Mucosa of gallbladder (tissue), 1 donor: ENCODE results near the gene DPAGT1. TPM values are rescaled to one million over a fixed set of nuclear protein-coding genes. Genes with fewer than 3 reads are reported as not detected.
"Not testable (repeated sequence)": the region's sequence is repeated elsewhere in the genome, so short reads cannot be mapped to it uniquely, and the experiment has no call there.

ENCODE experiments used
- DNase-seq: peaks from one replicate; pipeline ENCODE4 v3.0.0-alpha.2; 2020; ENCODE audit warnings: low spot score
- total RNA-seq: library from RNA; stranded (reverse); gene quantifications from one replicate; pipeline ENCODE4 v1.2.1, GENCODE V29; 2021
- donor health status: DM: no; HTN: no; CAD: no.

The DPAGT1 gene
- 65.9 TPM for total RNA-seq

DNA sequence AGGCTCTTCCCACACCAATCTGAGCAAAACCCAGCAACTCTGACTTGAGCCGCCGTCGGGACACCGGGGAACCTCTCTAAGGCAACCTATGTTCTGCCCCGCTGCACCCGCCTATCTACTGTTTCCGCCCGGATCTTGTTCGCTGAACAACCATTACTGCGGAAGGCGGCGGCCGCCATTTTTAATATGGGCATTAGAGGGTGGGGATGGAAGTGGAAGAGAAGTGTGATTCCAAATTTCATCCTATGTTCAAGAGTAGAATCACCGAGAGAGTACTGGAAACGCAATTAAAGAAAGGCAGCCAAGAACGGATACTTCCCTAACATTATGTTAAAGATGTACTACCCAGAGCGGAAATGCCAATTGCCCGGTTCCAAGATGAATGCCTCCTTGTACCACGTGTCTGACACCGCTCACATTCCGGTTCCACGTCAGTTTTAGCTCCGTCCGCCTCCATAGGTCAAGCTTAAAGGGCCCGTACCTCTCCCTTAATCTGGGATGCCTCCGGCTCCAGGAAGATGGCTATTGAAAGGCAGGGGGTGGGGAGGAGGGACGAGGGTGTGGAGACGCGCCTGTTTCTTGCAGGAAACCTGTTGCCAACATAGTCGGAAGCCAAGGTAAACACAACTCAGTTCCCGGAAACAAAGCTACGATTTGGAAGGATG, at the start of gene DPAGT1:
Gene DPAGT1 (minus strand): TSS at position 95 of the 665 bp plus-strand sequence. CDS start 198 bp downstream, outside the sequence.
- DNase-seq = peak; percentile 94

DNA sequence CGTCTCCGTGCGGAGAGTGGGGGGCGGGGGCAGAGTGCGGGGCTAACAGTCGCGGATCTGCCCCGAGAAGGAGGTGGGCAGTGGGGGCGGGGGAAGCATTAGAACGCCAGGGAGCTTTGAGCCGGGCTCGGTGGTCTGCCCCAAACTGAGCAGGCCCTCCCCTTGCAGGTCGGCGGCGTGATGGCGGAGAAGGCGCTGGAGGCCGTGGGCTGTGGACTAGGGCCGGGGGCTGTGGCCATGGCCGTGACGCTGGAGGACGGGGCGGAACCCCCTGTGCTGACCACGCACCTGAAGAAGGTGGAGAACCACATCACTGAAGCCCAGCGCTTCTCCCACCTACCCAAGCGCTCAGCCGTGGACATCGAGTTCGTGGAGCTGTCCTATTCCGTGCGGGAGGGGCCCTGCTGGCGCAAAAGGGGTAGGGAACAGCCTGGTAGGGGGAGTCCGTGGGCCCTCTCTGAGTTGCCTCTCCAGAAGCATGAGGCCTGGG, 48.2 kb upstream of the DPAGT1 start:
- DNase-seq = no peak

GRCh38 chr11:119149018-119149785, 47.5 kb upstream of the DPAGT1 start, which contains the start of gene ABCG4:
Gene ABCG4, plus strand, starts transcription at chr11:119149052. Its CDS starts 914 bp downstream, at chr11:119149966.
- no peak for DNase-seq

GRCh38 chr11:119148720-119149017, 47.0 kb upstream of the DPAGT1 start:
- DNase-seq = no peak

DNA sequence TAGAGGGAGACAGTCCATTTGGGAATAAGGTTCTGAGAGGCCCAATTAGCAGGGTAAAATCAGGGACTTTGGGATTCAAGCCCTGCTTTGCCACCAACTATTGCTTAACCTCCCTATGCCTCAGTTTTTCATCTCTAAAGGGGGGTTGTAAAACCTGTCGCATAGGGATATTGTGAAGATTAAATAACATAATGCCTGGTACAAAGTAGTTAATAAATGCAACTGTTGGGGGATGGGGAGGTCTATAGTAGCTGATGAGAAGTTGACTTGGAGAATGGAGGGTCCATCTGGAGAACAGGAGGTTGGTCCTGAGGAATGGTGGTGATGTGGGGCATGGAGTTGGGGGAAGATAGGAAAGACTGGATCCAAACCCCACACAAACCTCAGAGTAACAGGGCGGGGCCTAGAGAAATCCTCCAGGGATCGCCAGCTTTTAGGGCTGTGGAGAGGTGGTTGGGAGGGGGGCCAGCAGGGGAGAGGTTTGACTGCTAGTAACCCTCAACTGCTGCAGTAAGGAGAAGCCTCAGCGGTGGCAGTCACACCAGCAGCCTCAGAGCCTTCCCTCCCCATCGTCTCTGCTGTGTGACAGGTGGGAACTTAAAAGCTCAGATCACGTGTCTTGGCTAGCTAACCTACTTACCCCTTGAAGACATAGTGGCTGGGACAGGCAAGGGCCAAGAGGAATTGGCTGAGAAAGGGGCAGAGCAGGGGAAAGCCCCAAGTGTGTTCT, 46.1 kb upstream of the DPAGT1 start:
- no peak for DNase-seq

DNA sequence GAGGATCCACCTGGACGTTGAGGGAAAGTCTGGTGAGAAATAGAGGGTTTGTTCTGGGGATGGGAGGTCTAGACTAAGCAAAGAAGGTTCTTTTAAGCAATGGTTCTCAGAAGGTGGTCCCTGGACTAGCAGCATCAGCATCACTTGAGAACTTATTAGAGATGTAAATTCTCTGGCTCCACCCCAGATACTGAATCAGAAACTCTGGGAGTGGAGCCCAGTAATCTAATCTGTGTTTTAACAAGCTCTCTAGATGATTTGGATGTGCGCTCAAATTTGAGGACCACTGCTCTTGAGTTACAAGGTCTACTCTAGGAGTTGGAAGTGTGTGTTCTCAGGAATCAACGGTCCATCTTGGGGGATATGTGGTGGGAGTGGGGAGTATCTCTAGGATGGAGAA, 43.9 kb upstream of the DPAGT1 start:
- DNase-seq = no peak

DNA sequence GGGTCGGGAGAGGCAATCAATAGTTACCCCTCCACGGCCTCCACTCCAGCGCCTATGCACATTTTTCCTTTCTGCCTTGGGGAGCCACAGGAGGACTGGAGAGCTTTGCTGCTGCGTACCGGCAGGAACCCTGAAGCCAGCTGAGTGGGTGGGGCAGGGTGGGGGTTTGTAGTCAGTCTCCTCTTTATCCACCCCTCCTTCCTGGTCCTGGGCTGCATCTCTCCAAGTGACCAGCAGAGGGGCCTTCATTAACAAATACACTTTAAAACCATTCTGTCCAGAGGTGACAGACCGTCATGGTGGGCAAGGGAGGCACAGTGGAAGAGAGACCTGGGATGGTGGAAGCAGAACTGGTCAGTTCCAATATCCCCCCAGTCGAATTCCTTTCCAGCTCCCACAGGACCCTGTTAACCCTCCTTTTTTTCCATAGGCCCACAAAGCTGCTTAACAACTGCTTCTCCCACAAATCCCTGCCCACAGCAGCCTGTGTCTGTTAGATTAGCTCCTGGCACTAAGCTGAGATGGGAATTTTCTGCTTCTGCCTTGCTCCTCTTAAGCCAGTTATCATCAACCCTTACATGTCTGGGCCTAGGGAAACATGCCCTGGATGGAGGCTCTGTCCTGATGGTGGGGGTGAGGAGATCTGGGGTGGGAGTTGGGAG, 43.3 kb upstream of the DPAGT1 start:
- DNase-seq = peak; percentile 47

DNA sequence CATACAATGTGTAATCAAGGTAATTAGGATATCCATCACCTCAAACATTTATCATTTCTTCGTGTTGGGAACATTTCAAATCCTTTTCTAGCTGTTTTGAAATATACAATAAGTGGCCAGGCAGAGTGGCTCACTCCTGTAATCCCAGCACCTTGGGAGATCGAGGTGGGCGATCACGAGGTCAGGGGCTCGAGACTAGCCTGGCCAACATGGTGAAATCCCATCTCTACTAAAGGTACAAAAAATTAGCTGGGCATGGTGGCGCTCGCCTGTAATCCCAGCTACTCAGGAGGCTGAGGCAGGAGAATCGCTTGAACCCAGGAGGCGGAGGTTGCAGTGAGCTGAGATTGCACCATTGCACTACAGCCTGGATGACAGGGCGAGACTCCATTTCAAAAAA, 37.6 kb upstream of the DPAGT1 start:
- DNase-seq = not testable (repeated sequence)

GRCh38 chr11:119134389-119134978, 32.8 kb upstream of the DPAGT1 start:
- DNase-seq = no peak

- no peak for DNase-seq
Observed at GRCh38 chr11:119130662-119131061, 29.0 kb upstream of the DPAGT1 start.

DNA sequence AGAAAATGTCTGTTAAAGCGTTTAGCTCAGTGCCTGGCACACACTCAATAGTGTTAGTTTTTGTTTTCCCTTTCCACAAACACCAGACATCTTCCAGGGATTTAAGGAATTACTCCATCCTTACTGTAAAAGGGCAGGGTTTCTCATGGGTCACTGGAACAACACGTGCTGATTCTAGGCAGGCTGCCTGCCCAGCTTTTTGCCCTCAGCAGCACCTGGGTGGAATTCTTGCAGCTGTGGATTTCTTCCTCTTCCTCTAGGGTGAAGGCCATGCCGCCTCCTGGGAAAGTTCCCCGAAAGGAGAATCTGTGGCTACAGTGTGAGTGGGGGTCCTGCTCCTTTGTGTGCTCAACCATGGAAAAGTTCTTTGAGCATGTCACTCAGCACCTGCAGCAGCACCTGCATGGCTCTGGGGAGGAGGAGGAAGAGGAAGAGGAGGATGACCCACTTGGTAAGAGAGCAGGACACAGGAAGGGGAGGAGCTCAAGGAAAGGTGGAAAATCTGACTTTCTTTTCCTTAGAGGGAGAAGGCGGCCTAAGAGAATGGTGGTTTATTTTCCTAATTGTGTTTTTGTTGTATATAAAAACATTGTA, 25.1 kb upstream of the DPAGT1 start:
- DNase-seq = no peak

- DNase-seq = no peak
Observed at GRCh38 chr11:119125821-119126220, 24.2 kb upstream of the DPAGT1 start.

DNA sequence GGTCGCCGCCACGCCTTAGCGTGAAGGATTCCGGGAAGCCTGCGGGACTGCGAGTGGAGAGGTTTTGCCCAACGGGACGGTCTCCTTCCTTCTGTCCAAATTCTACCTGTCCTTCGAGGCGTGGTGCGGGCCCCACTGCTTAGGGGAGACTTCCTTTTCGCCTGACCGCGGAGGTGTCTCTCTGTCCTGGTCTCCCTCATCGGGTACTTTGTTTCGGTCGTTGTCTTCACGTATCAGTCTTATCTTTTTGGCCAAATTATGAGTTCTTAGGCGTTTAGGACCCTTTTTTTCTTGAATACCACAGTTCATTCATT, 20.1 kb upstream of the DPAGT1 start:
- DNase-seq = no peak

GRCh38 chr11:119121008-119121810, 19.6 kb upstream of the DPAGT1 start, which contains the start of gene HINFP:
Gene HINFP, plus strand, starts transcription at chr11:119121580. Its CDS starts 5,365 bp downstream, at chr11:119126945.
- peak; percentile 99 for DNase-seq

DNA sequence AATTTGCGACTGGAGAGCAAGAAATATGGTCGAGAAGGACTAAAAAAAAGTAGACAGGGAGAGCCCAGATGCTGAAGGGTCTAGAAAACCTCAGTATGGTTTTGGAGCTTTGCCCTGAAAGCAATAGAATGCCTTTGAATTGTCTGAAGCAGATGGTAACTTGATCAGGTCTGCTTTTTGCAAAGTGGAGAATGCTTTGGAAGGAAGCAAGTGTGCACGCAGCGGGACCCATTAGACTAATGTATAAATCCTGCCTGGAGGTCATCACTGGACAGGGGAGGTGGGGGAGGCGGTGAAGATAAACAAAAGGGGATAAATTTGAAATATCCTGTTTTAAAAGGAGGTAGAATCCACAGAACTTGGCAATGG, 19.0 kb upstream of the DPAGT1 start:
- DNase-seq = no peak

GRCh38 chr11:119118946-119119345, 17.3 kb upstream of the DPAGT1 start:
- DNase-seq = no peak

GRCh38 chr11:119118227-119118626, 16.6 kb upstream of the DPAGT1 start:
- DNase-seq = no peak

- DNase-seq = no peak
Observed at GRCh38 chr11:119117004-119117706, 15.5 kb upstream of the DPAGT1 start.

DNA sequence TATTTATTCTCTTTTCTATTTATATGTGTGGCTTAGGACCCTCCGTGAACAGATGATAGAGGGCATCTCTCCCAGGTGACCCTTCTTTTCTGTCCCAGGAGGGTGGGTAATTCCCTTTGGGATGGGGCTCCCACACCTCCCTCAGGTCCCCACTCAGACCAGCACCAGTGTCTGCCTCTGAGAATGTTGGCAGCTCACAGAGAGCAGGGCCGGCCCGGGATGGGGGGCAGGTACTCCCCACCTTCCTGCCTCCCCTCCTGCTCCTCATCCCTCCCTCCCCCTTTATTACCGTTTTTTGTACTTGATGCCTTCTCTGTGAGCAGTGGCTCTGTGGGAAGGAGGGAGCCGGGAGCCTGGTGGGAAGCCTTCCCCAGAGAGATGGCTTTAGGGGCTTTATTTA, 14.9 kb upstream of the DPAGT1 start:
- no peak for DNase-seq

DNA sequence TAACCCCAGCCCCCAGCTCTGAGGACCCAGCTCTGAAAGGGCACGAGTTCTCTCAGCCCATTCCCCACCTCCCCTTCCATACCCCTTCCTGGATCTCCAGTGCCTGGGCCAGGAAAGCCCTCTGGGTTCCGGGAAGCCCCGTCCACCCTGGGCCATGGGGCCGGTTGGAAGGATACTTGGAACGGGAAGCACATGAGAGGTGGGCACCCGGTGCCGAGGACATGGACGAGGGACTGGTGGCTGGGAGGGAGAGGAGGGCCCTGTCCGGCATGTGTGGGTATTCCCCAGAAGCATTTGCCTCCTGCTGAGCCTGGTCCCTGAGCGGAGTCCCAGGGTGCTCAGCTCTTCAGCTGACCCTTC, 14.6 kb upstream of the DPAGT1 start:
- no peak for DNase-seq
